CD4-positive, alpha-beta T cell treated with Interleukin-6 for 4 hours (primary cell): Measurements from ENCODE around the gene NSUN6.

Experiments
- DNase-seq: peaks from one replicate; pipeline ENCODE4 v3.0.0-alpha.2; 2020; ENCODE audit warnings: mixed read lengths

NSUN6 gene

DNA sequence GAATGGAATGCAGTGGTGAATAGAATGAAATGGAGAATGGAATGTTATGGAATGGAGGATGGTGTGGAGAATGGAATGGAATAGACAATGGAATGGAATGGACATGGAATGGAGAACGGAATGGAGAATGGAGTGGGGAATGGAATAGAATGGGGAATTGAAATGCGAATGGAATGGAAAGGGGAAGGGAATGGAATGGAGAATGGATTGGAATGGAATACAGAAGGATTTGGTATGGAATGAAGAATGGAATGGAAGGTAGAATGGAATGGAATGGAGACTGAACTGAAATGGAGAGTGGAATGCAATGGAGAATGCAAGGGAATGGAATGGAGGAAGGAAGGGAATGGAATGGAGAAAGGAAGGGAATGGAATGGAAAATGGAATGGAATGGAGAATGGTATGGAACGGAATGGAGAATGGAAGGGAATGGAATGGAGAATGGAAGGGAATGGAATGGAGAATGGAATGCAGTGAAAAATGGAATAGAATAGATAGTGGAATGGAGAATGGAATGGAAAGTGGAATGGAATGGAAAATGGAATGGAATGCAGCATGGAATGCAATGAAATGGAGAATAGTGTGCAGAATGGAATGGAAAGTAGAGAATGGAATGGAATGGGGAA is 94.8 kb downstream of the NSUN6 start:
- DNase-seq = no peak

DNA sequence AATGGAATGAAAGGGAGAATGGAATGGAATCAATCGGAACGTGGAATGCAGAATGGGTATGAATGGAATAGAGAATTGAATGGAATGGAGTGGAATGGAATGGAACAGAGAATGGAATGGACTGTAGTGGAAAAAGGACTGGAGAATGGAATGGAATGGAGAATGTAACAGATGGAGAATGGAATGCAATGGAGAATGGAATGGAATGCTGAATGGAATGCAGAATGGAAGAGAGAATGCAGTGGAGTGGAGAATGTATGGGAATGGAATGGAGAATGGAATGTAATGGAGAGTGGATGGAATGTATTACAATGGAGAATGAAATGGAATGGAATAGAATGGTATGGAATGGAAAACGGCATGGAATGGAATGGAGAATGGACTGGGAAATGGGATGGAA is 96.9 kb downstream of the NSUN6 start:
- no peak for DNase-seq

- no peak for DNase-seq
Observed at GRCh38 chr10:18551473-18551872, 99.9 kb downstream of the NSUN6 start.

GRCh38 chr10:18549105-18549504 is 102.3 kb downstream of the NSUN6 start:
- DNase-seq = no peak

- no peak for DNase-seq
Observed at GRCh38 chr10:18545621-18546305, 105.6 kb downstream of the NSUN6 start.

- DNase-seq = no peak
Observed at GRCh38 chr10:18542832-18543231, 108.6 kb downstream of the NSUN6 start.

- no peak for DNase-seq
Observed at GRCh38 chr10:18540195-18540594, 111.2 kb downstream of the NSUN6 start.

DNA sequence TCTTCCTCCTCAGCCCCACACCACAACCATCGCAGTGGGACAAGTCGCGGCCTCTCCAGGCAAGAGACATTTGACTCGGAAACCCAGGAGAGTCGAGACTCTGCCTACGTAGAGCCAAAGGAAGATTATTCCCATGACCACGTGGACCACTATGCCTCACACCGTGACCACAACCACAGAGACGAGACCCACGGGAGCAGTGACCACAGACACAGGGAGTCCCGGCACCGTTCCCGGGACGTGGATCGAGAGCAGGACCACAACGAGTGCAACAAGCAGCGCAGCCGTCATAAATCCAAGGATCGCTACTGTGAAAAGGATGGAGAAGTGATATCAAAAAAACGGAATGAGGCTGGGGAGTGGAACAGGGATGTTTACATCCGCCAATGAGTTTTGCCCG is 112.1 kb downstream of the NSUN6 start:
- DNase-seq = no peak

- DNase-seq = no peak
Observed at GRCh38 chr10:18533896-18534295, 117.5 kb downstream of the NSUN6 start.

- no peak for DNase-seq
Observed at GRCh38 chr10:18532881-18533535, 118.4 kb downstream of the NSUN6 start.

GRCh38 chr10:18528292-18528691 is 123.1 kb downstream of the NSUN6 start:
- DNase-seq = no peak

DNA sequence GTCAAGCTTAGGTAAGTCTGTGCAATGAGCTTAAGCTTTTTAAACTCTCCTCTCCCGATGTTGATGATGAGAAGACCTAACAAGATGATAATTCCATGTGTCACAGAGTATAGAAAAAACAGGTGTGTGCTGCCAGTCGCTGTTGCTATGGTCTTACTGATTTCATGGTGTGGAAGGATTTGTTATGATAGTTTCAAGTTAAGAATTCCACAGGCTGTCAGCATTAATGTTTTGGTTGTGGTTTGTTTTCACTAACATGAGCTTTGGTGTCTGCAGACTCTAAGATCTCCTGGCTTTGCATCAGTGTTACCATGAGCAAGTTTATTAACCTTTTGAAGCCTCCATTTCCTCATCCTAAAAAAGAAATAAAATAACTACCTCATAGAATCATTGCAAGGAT is 123.7 kb downstream of the NSUN6 start:
- no peak for DNase-seq

- DNase-seq = no peak
Observed at GRCh38 chr10:18523858-18524257, 127.5 kb downstream of the NSUN6 start.

DNA sequence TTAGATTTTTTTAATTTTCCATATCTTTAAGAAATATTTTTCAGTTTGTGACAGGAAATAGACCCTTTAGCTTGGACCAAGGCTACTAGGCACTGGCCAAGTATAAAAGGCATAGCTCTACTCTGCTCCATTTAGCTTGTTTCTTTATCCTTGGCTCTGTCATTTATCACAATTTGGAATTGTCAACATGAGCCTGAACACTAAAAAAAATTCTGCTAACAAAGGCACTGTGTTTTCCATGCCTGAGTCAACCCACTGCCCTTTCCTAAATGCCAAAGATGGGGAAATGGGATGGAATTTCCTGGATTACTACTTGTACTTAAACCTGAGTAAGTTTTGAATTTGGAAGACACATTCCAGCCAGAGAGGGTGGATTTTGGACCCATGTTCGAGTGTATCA is 128.4 kb downstream of the NSUN6 start:
- DNase-seq = no peak

DNA sequence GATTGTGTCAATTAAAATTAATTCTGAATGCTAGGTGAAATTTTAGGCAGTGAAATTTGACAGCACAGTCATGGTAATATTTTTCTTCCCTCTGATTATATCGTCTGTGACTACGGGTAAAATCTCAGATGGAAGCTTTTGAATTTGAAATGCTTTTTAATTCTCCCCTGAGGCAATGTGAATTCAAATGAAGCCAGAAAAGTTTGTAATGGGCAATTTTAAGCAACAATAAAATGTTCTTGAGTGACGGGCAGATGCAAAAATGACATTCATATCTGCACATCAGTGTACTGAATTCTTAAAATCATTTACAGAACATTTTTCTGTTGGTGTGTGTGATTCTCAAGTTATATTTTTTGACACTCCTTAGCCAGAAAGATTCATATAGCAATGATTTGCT is 134.5 kb downstream of the NSUN6 start:
- DNase-seq = no peak

DNA sequence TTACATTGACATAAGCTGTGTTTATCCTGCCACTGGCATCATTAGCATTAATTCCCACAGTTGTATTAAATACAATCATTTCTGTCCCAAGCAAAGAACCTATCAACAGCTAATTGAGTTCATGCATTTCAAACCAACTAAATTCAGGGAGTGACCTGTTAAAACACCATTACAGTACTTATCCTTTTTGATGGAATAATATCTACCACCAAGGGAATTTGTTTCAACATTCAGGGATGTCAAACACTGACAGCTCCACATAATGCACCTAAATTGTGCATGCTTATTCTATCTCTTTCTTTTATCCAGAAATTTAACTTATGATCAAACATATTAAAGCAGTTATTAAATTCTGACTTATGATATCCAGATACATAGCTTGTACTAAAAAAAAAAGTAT is 136.8 kb downstream of the NSUN6 start:
- no peak for DNase-seq

- no peak for DNase-seq
Observed at GRCh38 chr10:18508587-18508986, 142.8 kb downstream of the NSUN6 start.

- no peak for DNase-seq
Observed at GRCh38 chr10:18505456-18506118, 145.8 kb downstream of the NSUN6 start.

DNA sequence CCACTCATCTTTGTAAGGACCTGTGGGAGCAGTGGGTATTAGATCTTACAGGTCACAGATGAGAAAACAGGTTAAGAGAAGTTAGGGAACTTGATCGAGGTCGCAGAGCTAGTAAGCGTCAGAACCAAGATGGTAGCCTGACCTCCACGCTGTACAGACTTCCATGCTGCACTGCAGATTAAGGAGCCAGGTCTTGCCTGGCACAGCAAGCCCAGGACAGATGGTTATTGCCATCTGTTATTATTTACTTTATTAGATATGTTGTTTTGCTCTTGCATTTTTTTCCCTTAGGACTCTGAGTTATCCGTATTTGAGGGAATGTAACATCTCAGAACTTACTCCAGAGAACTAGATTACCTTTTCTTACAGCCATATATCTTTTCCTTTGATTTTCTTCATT is 147.2 kb downstream of the NSUN6 start:
- no peak for DNase-seq

DNA sequence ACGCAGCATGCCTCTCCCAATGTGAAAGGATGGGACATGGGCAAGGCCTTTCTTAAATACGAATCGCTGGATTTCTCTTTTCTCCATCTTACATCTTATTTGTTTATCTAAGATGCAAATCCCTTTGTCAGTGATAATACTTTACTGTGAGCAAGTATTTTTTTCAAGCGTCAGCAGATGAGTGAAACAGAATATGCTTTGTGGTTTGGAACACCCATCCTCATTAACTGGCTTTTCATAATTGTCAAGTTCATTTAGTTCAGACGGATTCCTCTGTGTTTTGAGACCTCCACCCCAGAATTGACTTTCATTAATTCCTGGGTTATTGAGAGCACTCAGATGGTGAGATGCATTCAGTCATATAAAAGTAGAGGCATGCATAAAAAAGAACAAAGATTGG is 149.8 kb downstream of the NSUN6 start:
- no peak for DNase-seq

- DNase-seq = no peak
Observed at GRCh38 chr10:18501198-18501597, 150.2 kb downstream of the NSUN6 start.

- DNase-seq = no peak
Observed at GRCh38 chr10:18500576-18500975, 150.8 kb downstream of the NSUN6 start.

DNA sequence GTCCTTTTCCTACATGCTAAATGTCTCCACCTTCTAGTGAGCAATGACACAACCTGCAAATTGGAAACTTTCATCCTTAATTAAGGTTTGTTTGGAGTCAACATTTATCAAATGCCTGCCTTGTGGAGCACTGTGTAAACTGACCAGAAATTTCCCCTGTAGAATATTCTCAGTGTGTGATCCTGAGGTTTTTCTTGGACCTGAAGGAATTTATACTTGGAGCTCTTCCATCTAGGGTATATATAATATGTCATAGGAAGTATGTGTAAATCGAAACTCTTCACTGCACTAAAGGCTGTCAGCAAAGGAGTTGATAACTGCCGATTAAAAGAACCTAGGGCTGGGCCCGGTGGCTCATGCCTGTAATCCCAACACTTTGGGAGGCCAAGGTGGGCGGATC is 152.4 kb downstream of the NSUN6 start:
- DNase-seq = no peak

DNA sequence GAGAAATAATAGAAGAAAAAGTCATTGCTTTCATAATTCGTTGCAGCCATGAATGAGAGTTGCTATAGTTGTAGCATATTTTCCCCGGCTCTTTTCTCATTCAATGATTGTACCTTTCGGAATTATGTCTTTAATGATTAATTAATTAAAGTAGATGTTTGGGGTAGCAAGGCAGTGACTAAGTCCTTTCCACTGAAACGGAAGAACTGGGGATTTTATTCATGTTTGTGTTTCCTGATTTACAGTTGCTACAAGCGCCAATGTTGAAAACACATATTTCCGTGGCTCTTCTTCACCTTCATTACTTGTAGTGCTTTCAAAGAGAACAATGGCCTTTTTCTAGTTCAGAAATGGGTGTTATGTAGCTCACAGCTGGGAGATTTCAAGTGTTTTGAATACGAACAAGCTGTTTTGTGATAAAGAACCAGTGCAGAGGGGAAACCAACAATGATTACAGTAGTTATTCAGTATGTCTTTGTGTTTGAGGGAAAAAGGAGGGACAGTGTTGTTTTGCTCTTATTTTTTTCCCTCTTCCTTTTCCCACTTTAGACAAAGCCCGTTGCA is 153.5 kb downstream of the NSUN6 start:
- no peak for DNase-seq
